Measurements from ENCODE around the gene ARID4A. TPM values are rescaled to one million over a fixed set of nuclear protein-coding genes. Genes with fewer than 3 reads are reported as not detected.

Gene ARID4A
- total and polyA plus RNA-seq, 2 donors from 2014 or later, result 3.9 to 32.5 TPM

- TF ChIP-seq CTCF (IDR thresholded peaks at IDR 0.05; ENCODE audit: borderline replicate concordance, extremely low read depth, insufficient read depth), result no peak
- Histone ChIP-seq H3K9me3 (ENCODE audit: control insufficient read depth in 2 of 3, insufficient read depth in 1 of 3, low read length in 3 of 3) (no peaks in the 10 kb centered on the region), H3K36me3 (ENCODE audit: control insufficient read depth in 2 of 3, insufficient read depth in 3 of 3, low read length in 3 of 3) (peaks cover 11 to 19% (median 15%) of the 10 kb centered on the region in 3 donors), H3K4me1 (ENCODE audit: control insufficient read depth in 2 of 3, insufficient read depth in 2 of 3, low read depth in 1 of 3, low read length in 3 of 3) (peaks cover 0 to 23% (median 10%) of the 10 kb centered on the region in 3 donors), H3K27me3 (ENCODE audit: control insufficient read depth, insufficient read depth, low read length) (no peaks in the 10 kb centered on the region), H3K9ac (ENCODE audit: low read length in 3 of 3) (peak overlapping the region in 1 of 3 donors; percentile 15), H3K27ac (ENCODE audit: low read depth in 2 of 2, low read length in 2 of 2) (peak overlapping the region; percentile 58 to 92), H3K4me3 (ENCODE audit: low read length in 3 of 3) (no peak overlapping the region)
- no peak for DNase-seq
- no peak for FAIRE-seq
- intact Hi-C loops (cut with DNase I), result no loop called here
Measured at GRCh38 chr14:58281969-58282368, 16.4 kb upstream of the ARID4A start.

- H3K4me3 ChIP-seq (ENCODE audit: low read length in 3 of 3), result no peak overlapping the region
- H3K36me3 ChIP-seq (ENCODE audit: control insufficient read depth in 2 of 3, insufficient read depth in 3 of 3, low read length in 3 of 3), result peaks cover 12 to 16% (median 15%) of the 10 kb centered on the region in 3 donors
- H3K9ac ChIP-seq (ENCODE audit: low read length in 3 of 3), result no peak overlapping the region
- TF ChIP-seq CTCF (IDR thresholded peaks at IDR 0.05; ENCODE audit: borderline replicate concordance, extremely low read depth, insufficient read depth), result no peak
- no peaks in the 10 kb centered on the region for H3K27me3 ChIP-seq (ENCODE audit: control insufficient read depth, insufficient read depth, low read length)
- intact Hi-C loops (cut with DNase I), result no loop called here
- H3K27ac ChIP-seq (ENCODE audit: low read depth in 2 of 2, low read length in 2 of 2), result peak overlapping the region in 1 of 2 donors; percentile 13
- H3K9me3 ChIP-seq (ENCODE audit: control insufficient read depth in 2 of 3, insufficient read depth in 1 of 3, low read length in 3 of 3), result no peaks in the 10 kb centered on the region
- peaks cover 0 to 30% (median 10%) of the 10 kb centered on the region in 3 donors for H3K4me1 ChIP-seq (ENCODE audit: control insufficient read depth in 2 of 3, insufficient read depth in 2 of 3, low read depth in 1 of 3, low read length in 3 of 3)
- DNase-seq (no peak), FAIRE-seq (no peak)
Measured at GRCh38 chr14:58282925-58283593, 15.3 kb upstream of the ARID4A start.

DNA sequence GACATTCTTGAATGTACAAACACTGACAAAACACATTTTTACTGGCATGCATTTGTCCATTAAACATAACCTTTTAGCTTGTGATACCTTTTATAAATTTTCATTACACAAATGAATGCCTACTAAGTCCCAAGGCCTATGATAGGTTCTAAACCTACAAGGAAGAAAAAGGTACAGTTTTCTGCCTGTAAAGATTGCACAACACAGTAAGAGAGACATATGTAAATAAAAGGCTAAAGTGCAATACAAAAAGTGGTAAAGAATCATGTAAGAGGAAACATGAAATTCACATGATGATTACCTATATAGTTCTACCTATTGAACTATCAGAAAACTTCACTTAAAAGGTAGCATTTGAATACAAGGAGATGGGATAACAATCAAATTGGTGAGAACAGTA is 14.6 kb upstream of the ARID4A start:
- H3K4me1 ChIP-seq (ENCODE audit: control insufficient read depth in 2 of 3, insufficient read depth in 2 of 3, low read depth in 1 of 3, low read length in 3 of 3), result peaks cover 0 to 30% (median 10%) of the 10 kb centered on the region in 3 donors
- FAIRE-seq (no peak), DNase-seq (no peak)
- H3K27ac ChIP-seq (ENCODE audit: low read depth in 2 of 2, low read length in 2 of 2), result no peak overlapping the region
- no peak for TF ChIP-seq CTCF (IDR thresholded peaks at IDR 0.05; ENCODE audit: borderline replicate concordance, extremely low read depth, insufficient read depth)
- no peaks in the 10 kb centered on the region for H3K9me3 ChIP-seq (ENCODE audit: control insufficient read depth in 2 of 3, insufficient read depth in 1 of 3, low read length in 3 of 3)
- no peak overlapping the region for H3K4me3 ChIP-seq (ENCODE audit: low read length in 3 of 3)
- intact Hi-C loops (cut with DNase I), result no loop called here
- H3K27me3 ChIP-seq (ENCODE audit: control insufficient read depth, insufficient read depth, low read length), result no peaks in the 10 kb centered on the region
- H3K36me3 ChIP-seq (ENCODE audit: control insufficient read depth in 2 of 3, insufficient read depth in 3 of 3, low read length in 3 of 3), result peaks cover 12 to 21% (median 15%) of the 10 kb centered on the region in 3 donors
- H3K9ac ChIP-seq (ENCODE audit: low read length in 3 of 3), result no peak overlapping the region
